Measurements from ENCODE around the gene TPRG1L.

- TF ChIP-seq, protein P1, sequence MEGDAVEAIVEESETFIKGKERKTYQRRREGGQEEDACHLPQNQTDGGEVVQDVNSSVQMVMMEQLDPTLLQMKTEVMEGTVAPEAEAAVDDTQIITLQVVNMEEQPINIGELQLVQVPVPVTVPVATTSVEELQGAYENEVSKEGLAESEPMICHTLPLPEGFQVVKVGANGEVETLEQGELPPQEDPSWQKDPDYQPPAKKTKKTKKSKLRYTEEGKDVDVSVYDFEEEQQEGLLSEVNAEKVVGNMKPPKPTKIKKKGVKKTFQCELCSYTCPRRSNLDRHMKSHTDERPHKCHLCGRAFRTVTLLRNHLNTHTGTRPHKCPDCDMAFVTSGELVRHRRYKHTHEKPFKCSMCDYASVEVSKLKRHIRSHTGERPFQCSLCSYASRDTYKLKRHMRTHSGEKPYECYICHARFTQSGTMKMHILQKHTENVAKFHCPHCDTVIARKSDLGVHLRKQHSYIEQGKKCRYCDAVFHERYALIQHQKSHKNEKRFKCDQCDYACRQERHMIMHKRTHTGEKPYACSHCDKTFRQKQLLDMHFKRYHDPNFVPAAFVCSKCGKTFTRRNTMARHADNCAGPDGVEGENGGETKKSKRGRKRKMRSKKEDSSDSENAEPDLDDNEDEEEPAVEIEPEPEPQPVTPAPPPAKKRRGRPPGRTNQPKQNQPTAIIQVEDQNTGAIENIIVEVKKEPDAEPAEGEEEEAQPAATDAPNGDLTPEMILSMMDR (IDR thresholded peaks at IDR 0.05; ENCODE audit: low read length) = no peak
- TF ChIP-seq EZH2 (IDR thresholded peaks at IDR 0.05; ENCODE audit: borderline replicate concordance, low read length) = no peak
These were observed 28.4 kb downstream of the TPRG1L start for GRCh38 chr1:3653286-3653618.

Data from OCI-LY1 (cell line).